GM12878 (cell line): ENCODE results near the gene ERC1.

Experiments used
- SP1 ChIP-seq: IDR thresholded peaks from one replicate; pipeline ENCODE4 v1.6.1; 2011; ENCODE audit warnings: low read depth, low read length
- USF2 ChIP-seq: IDR thresholded peaks from 2 replicates; pipeline ENCODE4 v1.6.1; 2011; ENCODE audit warnings: low read depth, low read length, improper control_type of control experiment, borderline replicate concordance
- TF ChIP-seq, protein P1 (sequence below), 3 experiments: IDR thresholded peaks in 2 of 3; conservative IDR thresholded peaks in 1 of 3; 2 replicates each; pipeline ENCODE4 v1.5.1; 2011; ENCODE audit warnings: low read depth in 3 of 3, low read length in 3 of 3, mild to moderate bottlenecking in 3 of 3, control low read depth in 2 of 3, moderate library complexity in 2 of 3, inconsistent platforms in 1 of 3, mixed read lengths in 1 of 3; ENCODE audit not compliant: control insufficient read depth in 2 of 3, insufficient read depth in 1 of 3; ENCODE audit errors: extremely low read depth in 1 of 3

DNA sequence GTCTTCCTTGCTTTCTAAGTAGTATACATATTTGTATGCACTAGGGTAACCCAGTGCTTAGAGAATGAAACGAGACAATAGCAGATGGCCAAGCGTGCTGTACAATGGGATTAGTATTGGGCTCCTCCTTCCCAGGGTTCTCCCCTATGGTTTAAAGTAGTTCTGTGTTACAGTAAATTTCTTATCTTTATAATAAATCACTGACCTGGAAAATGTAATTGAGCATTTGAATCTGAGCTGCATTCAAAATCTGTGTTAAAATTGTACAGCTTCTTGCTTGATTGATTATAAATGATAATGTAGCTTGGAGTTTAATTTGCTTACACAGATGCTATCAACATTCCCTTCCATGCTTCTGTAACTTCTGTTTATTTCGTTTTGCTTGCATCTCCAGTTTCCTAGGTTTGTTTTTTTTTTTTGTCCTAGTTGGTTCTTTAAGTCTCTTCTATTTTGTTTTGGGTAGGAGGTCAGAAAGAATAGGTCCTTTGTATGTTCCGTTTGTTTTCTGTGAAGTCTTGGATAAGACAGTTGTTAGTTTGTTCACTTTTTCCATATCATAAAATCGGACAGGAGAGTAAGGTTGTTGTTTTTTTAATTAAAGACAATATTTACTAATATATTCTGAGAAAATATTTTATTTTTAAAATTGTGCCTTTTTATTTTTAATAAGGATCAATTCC is 171.2 kb downstream of the ERC1 start:
- TF ChIP-seq, protein P1, sequence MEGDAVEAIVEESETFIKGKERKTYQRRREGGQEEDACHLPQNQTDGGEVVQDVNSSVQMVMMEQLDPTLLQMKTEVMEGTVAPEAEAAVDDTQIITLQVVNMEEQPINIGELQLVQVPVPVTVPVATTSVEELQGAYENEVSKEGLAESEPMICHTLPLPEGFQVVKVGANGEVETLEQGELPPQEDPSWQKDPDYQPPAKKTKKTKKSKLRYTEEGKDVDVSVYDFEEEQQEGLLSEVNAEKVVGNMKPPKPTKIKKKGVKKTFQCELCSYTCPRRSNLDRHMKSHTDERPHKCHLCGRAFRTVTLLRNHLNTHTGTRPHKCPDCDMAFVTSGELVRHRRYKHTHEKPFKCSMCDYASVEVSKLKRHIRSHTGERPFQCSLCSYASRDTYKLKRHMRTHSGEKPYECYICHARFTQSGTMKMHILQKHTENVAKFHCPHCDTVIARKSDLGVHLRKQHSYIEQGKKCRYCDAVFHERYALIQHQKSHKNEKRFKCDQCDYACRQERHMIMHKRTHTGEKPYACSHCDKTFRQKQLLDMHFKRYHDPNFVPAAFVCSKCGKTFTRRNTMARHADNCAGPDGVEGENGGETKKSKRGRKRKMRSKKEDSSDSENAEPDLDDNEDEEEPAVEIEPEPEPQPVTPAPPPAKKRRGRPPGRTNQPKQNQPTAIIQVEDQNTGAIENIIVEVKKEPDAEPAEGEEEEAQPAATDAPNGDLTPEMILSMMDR (IDR thresholded peaks at IDR 0.05 in 2 of 3, conservative IDR thresholded peaks at IDR 0.05 in 1 of 3; ENCODE audit: control insufficient read depth in 2 of 3, extremely low read depth in 1 of 3, insufficient read depth in 1 of 3, low read depth in 3 of 3, low read length in 3 of 3), result no peak
- TF ChIP-seq SP1 (no peak), USF2 (no peak)
